Keratinocyte (primary cell): ENCODE results near the gene TRPM2. TPM values are rescaled to one million over a fixed set of nuclear protein-coding genes. Genes with fewer than 3 reads are reported as not detected.

Source experiments
- DNase-seq: peaks from one replicate; pipeline ENCODE4 v3.0.0-alpha.2; 2011; ENCODE audit warnings: low read depth, missing footprints, low spot score
- FAIRE-seq: peaks from 2 replicates; lab custom pipeline; 2011; peaks lifted over from hg19 to GRCh38; lab: Jason Lieb, UNC
- H2AFZ ChIP-seq: 2 replicates; pipeline ENCODE4 v1.6.0; 2012; ENCODE audit warnings: low read length, control low read depth, inconsistent platforms; ENCODE audit not compliant: control insufficient read depth
- H3K27ac ChIP-seq: 2 replicates; pipeline ENCODE4 v1.5.1; 2011; ENCODE audit warnings: low read length; ENCODE audit not compliant: control insufficient read depth, insufficient read depth
- H3K27me3 ChIP-seq: 3 replicates; pipeline ENCODE4 v1.6.0; 2011; ENCODE audit warnings: low read length; ENCODE audit not compliant: control insufficient read depth, insufficient read depth; ENCODE audit errors: extremely low read depth
- H3K36me3 ChIP-seq, 2 experiments: 2 replicates in 1 of 2; 3 replicates in 1 of 2; pipeline ENCODE4 v1.5.1; 2011; ENCODE audit warnings: low read length in 2 of 2, mild to moderate bottlenecking in 1 of 2; ENCODE audit not compliant: control insufficient read depth in 2 of 2, insufficient read depth in 2 of 2; ENCODE audit errors: extremely low read depth in 1 of 2
- H3K4me1 ChIP-seq: 3 replicates; pipeline ENCODE4 v1.5.1; 2011; ENCODE audit warnings: low read length; ENCODE audit not compliant: control insufficient read depth, insufficient read depth; ENCODE audit errors: extremely low read depth
- H3K4me2 ChIP-seq: 3 replicates; pipeline ENCODE4 v1.6.0; 2011; ENCODE audit warnings: low read depth, low read length; ENCODE audit not compliant: control insufficient read depth, insufficient read depth; ENCODE audit errors: extremely low read depth
- H3K4me3 ChIP-seq, 3 experiments: fragments of 200-600 bp in 1 of 3; sonication (generic) in 1 of 3; 2 replicates in 2 of 3; 3 replicates in 1 of 3; pipeline ENCODE4 v1.5.1; 2011 to 2016; ENCODE audit warnings: low read length in 3 of 3, mild to moderate bottlenecking in 3 of 3, control low read depth in 2 of 3, inconsistent platforms in 1 of 3, low read depth in 1 of 3, mixed read lengths in 1 of 3, mixed run types in 1 of 3, moderate library complexity in 1 of 3; ENCODE audit not compliant: control insufficient read depth in 2 of 3, insufficient read depth in 2 of 3; ENCODE audit errors: extremely low read depth in 1 of 3
- H3K79me2 ChIP-seq: 2 replicates; pipeline ENCODE4 v1.6.0; 2012; ENCODE audit warnings: low read length; ENCODE audit not compliant: control insufficient read depth, insufficient read depth
- H3K9ac ChIP-seq: 3 replicates; pipeline ENCODE4 v1.6.0; 2011; ENCODE audit warnings: low read length; ENCODE audit not compliant: control insufficient read depth, insufficient read depth; ENCODE audit errors: extremely low read depth
- H3K9me1 ChIP-seq: 3 replicates; pipeline ENCODE4 v1.6.0; 2011; ENCODE audit warnings: low read length; ENCODE audit not compliant: control insufficient read depth, insufficient read depth; ENCODE audit errors: extremely low read depth
- H3K9me3 ChIP-seq: 2 replicates; pipeline ENCODE4 v1.5.1; 2012; ENCODE audit warnings: low read depth, low read length; ENCODE audit not compliant: control insufficient read depth
- H4K20me1 ChIP-seq: 3 replicates; pipeline ENCODE4 v1.6.0; 2011; ENCODE audit warnings: low read length; ENCODE audit not compliant: control insufficient read depth, insufficient read depth; ENCODE audit errors: extremely low read depth
- EZH2 ChIP-seq: IDR thresholded peaks from one replicate; pipeline ENCODE4 v1.6.1; 2012; ENCODE audit warnings: inconsistent platforms, mild to moderate bottlenecking, low read length, moderate library complexity
- dilution Hi-C: fragments of 300-500 bp; cut with MboI; formaldehyde crosslinking; loops from one replicate; pipeline ENCODE4 v1.7.0; 2020; ENCODE audit warnings: low sequenced_read_pairs; ENCODE audit not compliant: extremely low pct_ligation_motif_present
- polyA plus RNA-seq, 5 experiments: library from polyadenylated mRNA; depleted of rRNA in 3 of 5; stranded (reverse) in 3 of 5; stranded (forward) in 1 of 5; unstranded in 1 of 5; fragments of >200 nt; gene quantifications; 1 replicate in 1 of 5; 2 replicates in 3 of 5; 3 replicates in 1 of 5; pipeline versions ENCODE4 v1.2.1 to v1.2.3, GENCODE V29; 2011 to 2012; ENCODE audit warnings: missing spikeins in 2 of 5, low read depth in 1 of 5, low replicate concordance in 1 of 5
- TF ChIP-seq, protein P1 (sequence below), 3 experiments: IDR thresholded peaks in 1 of 3; conservative IDR thresholded peaks in 1 of 3; optimal IDR thresholded peaks in 1 of 3; 2 replicates in 2 of 3; 3 replicates in 1 of 3; pipeline versions ENCODE3 to v1.5.1; 2011; ENCODE audit warnings: low read length in 3 of 3, mild to moderate bottlenecking in 3 of 3, moderate library complexity in 2 of 3, control low read depth in 1 of 3, inconsistent platforms in 1 of 3; ENCODE audit not compliant: insufficient read depth in 2 of 3; ENCODE audit errors: extremely low read depth in 1 of 3

Gene TRPM2
- polyA plus RNA-seq, 1 donor (not counting 4 experiments of a cell fraction or from before 2014, with no cell fraction given): 0.31 TPM

DNA sequence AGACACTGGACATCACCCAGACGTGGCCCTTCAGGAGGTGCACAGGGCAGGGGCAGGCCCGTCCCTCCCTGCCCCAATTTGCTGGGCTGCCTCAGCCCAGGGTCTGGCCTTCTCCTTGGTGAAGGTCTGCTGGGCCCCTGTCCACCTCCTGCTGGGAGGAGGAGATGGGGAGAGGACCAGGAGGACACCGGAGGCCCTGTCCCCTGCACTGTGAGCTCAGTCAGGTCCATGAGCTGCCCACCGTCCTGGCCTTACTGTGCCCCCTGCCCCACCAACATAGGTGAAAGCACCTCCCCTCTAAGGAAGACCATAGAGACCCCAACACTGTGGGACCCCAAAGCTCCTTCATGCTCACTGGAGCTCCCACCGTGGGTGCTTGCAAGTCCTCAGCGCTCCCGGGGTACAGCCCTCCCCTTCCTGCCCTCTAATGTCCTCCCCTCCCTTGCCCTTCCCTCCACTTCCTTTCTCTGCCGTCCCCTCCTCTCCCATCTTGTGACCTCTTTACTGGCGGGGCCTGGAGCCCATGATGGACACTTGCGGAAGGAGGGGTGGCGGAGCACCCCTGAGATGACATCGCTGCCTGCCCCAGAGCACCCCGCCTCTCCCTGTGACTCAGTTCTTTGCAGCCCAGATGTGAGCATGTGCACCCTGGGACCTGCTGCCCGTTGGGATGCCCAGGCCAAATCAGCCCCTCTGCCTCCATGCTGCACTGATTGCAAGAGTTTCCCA lies 106.5 kb downstream of the TRPM2 start:
- no peak for FAIRE-seq
- Histone ChIP-seq H3K9ac (no peak overlapping the region), H2AFZ (no peak overlapping the region), H4K20me1 (no peaks in the 10 kb centered on the region), H3K9me1 (no peaks in the 10 kb centered on the region), H3K27ac (no peak overlapping the region), H3K79me2 (no peaks in the 10 kb centered on the region), H3K4me2 (no peak overlapping the region), H3K4me1 (no peaks in the 10 kb centered on the region), H3K9me3 (no peaks in the 10 kb centered on the region), H3K27me3 (no peaks in the 10 kb centered on the region), H3K4me3 (no peak overlapping the region), H3K36me3 (no peaks in the 10 kb centered on the region)
- DNase-seq: no peak
- dilution Hi-C loops: no loop called here
- TF ChIP-seq EZH2: no peak

DNA sequence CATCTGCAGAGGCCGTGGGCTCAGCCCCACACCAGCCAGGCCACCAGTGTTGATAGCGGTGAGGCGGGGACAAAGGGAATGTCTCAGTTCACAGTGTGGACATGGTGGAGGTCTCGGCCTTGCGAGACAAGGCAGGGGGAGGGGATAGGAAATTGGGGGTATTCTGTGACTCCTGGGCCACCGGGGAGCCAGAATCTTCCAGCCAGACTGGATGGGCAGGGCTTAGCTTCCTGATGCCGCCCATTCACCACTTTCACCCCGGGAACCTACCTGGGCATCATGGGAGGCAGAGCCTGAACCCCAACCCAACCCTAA lies 107.0 kb downstream of the TRPM2 start:
- Histone ChIP-seq H3K4me2 (no peak overlapping the region), H3K9me3 (no peaks in the 10 kb centered on the region), H3K4me3 (no peak overlapping the region), H4K20me1 (no peaks in the 10 kb centered on the region), H3K27ac (no peak overlapping the region), H3K79me2 (no peaks in the 10 kb centered on the region), H3K27me3 (no peaks in the 10 kb centered on the region), H2AFZ (no peak overlapping the region), H3K4me1 (no peaks in the 10 kb centered on the region), H3K9me1 (no peaks in the 10 kb centered on the region), H3K36me3 (no peaks in the 10 kb centered on the region), H3K9ac (no peak overlapping the region)
- FAIRE-seq (no peak), DNase-seq (no peak)
- dilution Hi-C loops: no loop called here
- no peak for TF ChIP-seq EZH2
- TF ChIP-seq, protein P1, sequence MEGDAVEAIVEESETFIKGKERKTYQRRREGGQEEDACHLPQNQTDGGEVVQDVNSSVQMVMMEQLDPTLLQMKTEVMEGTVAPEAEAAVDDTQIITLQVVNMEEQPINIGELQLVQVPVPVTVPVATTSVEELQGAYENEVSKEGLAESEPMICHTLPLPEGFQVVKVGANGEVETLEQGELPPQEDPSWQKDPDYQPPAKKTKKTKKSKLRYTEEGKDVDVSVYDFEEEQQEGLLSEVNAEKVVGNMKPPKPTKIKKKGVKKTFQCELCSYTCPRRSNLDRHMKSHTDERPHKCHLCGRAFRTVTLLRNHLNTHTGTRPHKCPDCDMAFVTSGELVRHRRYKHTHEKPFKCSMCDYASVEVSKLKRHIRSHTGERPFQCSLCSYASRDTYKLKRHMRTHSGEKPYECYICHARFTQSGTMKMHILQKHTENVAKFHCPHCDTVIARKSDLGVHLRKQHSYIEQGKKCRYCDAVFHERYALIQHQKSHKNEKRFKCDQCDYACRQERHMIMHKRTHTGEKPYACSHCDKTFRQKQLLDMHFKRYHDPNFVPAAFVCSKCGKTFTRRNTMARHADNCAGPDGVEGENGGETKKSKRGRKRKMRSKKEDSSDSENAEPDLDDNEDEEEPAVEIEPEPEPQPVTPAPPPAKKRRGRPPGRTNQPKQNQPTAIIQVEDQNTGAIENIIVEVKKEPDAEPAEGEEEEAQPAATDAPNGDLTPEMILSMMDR (optimal IDR thresholded peaks at IDR 0.05 in 1 of 3, IDR thresholded peaks at IDR 0.05 in 1 of 3, conservative IDR thresholded peaks at IDR 0.05 in 1 of 3; ENCODE audit: extremely low read depth in 1 of 3, insufficient read depth in 2 of 3, low read length in 3 of 3): no peak

DNA sequence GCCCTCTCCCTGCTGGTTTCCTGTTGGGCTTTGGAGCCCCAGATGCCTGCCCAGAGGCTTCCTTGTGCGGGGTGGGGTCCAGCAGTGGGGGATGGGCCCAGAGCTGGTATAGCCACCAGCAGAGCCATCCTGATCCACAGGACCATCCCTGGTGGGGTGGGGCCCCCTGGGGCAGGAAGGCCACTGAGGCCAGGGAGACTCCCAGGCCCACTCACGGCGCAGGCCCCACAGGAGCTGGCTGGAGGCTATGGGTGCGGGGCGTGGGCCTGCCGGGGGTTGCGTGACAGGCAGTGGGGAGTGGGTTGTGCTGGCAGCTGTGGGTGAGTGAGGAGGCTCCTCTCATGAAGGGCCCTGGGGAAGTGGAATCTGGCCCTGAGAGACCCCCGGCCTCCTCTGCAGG lies 107.6 kb downstream of the TRPM2 start:
- Histone ChIP-seq H3K27me3 (no peaks in the 10 kb centered on the region), H3K79me2 (no peaks in the 10 kb centered on the region), H3K27ac (no peak overlapping the region), H3K9me1 (no peaks in the 10 kb centered on the region), H3K36me3 (no peaks in the 10 kb centered on the region), H3K9me3 (no peaks in the 10 kb centered on the region), H3K4me3 (no peak overlapping the region), H3K4me1 (no peaks in the 10 kb centered on the region), H4K20me1 (no peaks in the 10 kb centered on the region), H3K9ac (no peak overlapping the region), H3K4me2 (no peak overlapping the region), H2AFZ (no peak overlapping the region)
- no peak for DNase-seq
- no peak for FAIRE-seq
- dilution Hi-C loops: no loop called here
- TF ChIP-seq EZH2: no peak
- TF ChIP-seq, protein P1 (optimal IDR thresholded peaks at IDR 0.05 in 1 of 3, IDR thresholded peaks at IDR 0.05 in 1 of 3, conservative IDR thresholded peaks at IDR 0.05 in 1 of 3; ENCODE audit: extremely low read depth in 1 of 3, insufficient read depth in 2 of 3, low read length in 3 of 3): no peak
